ENCODE results near the gene RPL10. TPM values are rescaled to one million over a fixed set of nuclear protein-coding genes. Genes with fewer than 3 reads are reported as not detected.

RPL10 gene
- total and polyA plus RNA-seq, 2 of the 13 experiments (the other 11 are each of a cell fraction or from before 2014, with no cell fraction given) = 2,381 to 4,713 TPM

GRCh38 chrX:154378799-154379568 lies 19.2 kb upstream of the RPL10 start, which contains the start of gene EMD (continued):
- TF ChIP-seq ZNF224 (CRISPR knock-in tag; IDR thresholded peaks at IDR 0.05) = no peak
- TF ChIP-seq ZBTB8A (CRISPR knock-in tag; IDR thresholded peaks at IDR 0.05; ENCODE audit: borderline replicate concordance, low read depth) = no peak
- no peak for TF ChIP-seq ZNF124 (CRISPR knock-in tag; IDR thresholded peaks at IDR 0.05)
- TF ChIP-seq PRDM4 (CRISPR knock-in tag; IDR thresholded peaks at IDR 0.05; ENCODE audit: borderline replicate concordance) = no peak
- TF ChIP-seq ARNT2 (CRISPR knock-in tag; IDR thresholded peaks at IDR 0.05; ENCODE audit: low read depth) = 0 out of 2 replicates have a peak, but pooled peaks have one; percentile 26
- TF ChIP-seq CTCF (CRISPR knock-in tag; IDR thresholded peaks at IDR 0.05) = no peak
- TF ChIP-seq CCAR2 (optimal IDR thresholded peaks at IDR 0.05; ENCODE audit: low read depth, low read length) = no peak
- no peak for TF ChIP-seq FOXK1 (CRISPR knock-in tag; IDR thresholded peaks at IDR 0.05; ENCODE audit: borderline replicate concordance, low read depth)
- no peak for TF ChIP-seq ZNF816 (CRISPR knock-in tag; IDR thresholded peaks at IDR 0.05; ENCODE audit: borderline replicate concordance)
- TF ChIP-seq MTERF4 (CRISPR knock-in tag; IDR thresholded peaks at IDR 0.05) = no peak
- TF ChIP-seq ZNF770 (CRISPR knock-in tag; IDR thresholded peaks at IDR 0.05) = no peak; the same call in 1 of the 2 replicates
- peak; percentile 96 for TF ChIP-seq CREB1 (IDR thresholded peaks at IDR 0.05)
- no peak for TF ChIP-seq CREB1 (CRISPR knock-in tag; IDR thresholded peaks at IDR 0.05)
- peak; percentile 46 for TF ChIP-seq ZNF687 (CRISPR knock-in tag; IDR thresholded peaks at IDR 0.05)
- TF ChIP-seq ZNF577 (CRISPR knock-in tag; IDR thresholded peaks at IDR 0.05; ENCODE audit: borderline replicate concordance, low read depth) = no peak

All from HepG2 (cell line).